Heart right ventricle (tissue), 16 donors: ENCODE results near the gene WARS2. TPM values are rescaled to one million over a fixed set of nuclear protein-coding genes. Genes with fewer than 3 reads are reported as not detected.

Source experiments
- ATAC-seq, 8 donors: fragments of 200-7000 bp; cut with Tn5 transposase; one replicate each; pipeline ENCODE4 v1.9.1; 2020; ENCODE audit warnings: mild to moderate bottlenecking in 8 of 8, moderate library complexity in 8 of 8, moderate number of reproducible peaks in 1 of 8
- DNase-seq, 2 donors: peaks; one replicate each; pipeline ENCODE4 v3.0.0-alpha.2; 2020
- H3K27ac ChIP-seq, 10 donors: fragments of 200-600 bp; sonication (generic) in 2 of 10; one replicate each; pipeline versions ENCODE4 v1.5.0 to v1.8.0; 2020 to 2022; ENCODE audit warnings: mild to moderate bottlenecking in 3 of 10
- H3K27me3 ChIP-seq, 7 donors: fragments of 200-600 bp; one replicate each; pipeline ENCODE4 v1.8.0; 2021 to 2022; ENCODE audit warnings: mild to moderate bottlenecking in 2 of 7
- H3K36me3 ChIP-seq, 9 donors: fragments of 200-600 bp; sonication (generic) in 1 of 9; one replicate each; pipeline versions ENCODE4 v1.5.0 to v1.8.0; 2020 to 2022; ENCODE audit warnings: mild to moderate bottlenecking in 2 of 9
- H3K4me1 ChIP-seq, 9 donors: fragments of 200-600 bp; sonication (generic) in 1 of 9; one replicate each; pipeline versions ENCODE4 v1.5.0 to v1.8.0; 2020 to 2022; ENCODE audit warnings: mild to moderate bottlenecking in 4 of 9
- H3K4me3 ChIP-seq, 10 donors: fragments of 200-600 bp; sonication (generic) in 2 of 10; one replicate each; pipeline versions ENCODE4 v1.5.0 to v1.8.0; 2020 to 2022; ENCODE audit warnings: mild to moderate bottlenecking in 7 of 10, moderate library complexity in 2 of 10
- H3K9me3 ChIP-seq, 11 donors: fragments of 200-600 bp in 10 of 11; sonication (generic) in 2 of 11; one replicate each; pipeline versions ENCODE4 v1.5.0 to v1.8.0; 2013 to 2022; ENCODE audit warnings: mild to moderate bottlenecking in 2 of 11, control low read depth in 1 of 11, moderate library complexity in 1 of 11
- CTCF ChIP-seq, 9 donors: fragments of 200-600 bp; sonication (generic) in 2 of 9; IDR thresholded peaks; one replicate each; pipeline versions ENCODE4 v1.5.0 to v1.8.0; 2021 to 2022; ENCODE audit warnings: antibody characterized with exemption in 9 of 9, mild to moderate bottlenecking in 5 of 9, moderate library complexity in 1 of 9
- WGBS, 2 donors: extraction: QIAGEN DNeasy Blood & Tissue Kit; methylation state at CpG; one replicate each; pipeline ENCODE4 v1.1.7; 2013; ENCODE audit warnings: inconsistent platforms in 1 of 2; 5-methylcytosine and 5-hydroxymethylcytosine counted together
- intact Hi-C, 10 donors: fragments of 100-400 bp; cut with DNase I; formaldehyde crosslinking; loops; one replicate each; pipeline versions ENCODE4 v1.11.1 to v1.14.2; 2022
- polyA plus RNA-seq, 2 donors: library from polyadenylated mRNA; stranded (reverse); fragments of 200-250 nt; gene quantifications; one replicate each; pipeline ENCODE4 v1.2.3, GENCODE V29; 2013
- total RNA-seq, 10 donors: library from RNA; stranded (reverse); fragmentation: NEBNext Ultra II Directional in 3 of 10; extraction: Animal tissue kit (Norgen Biotek cat#: 25700) in 3 of 10; gene quantifications; one replicate each; pipeline versions ENCODE4 v1.2.1 to v1.2.4, GENCODE V29; 2021 to 2023
- donor health status: Arrhythmogenic right ventricular cardiomyopathy.
- donor health status: ischemic (EF 13 %, LVEDD 7.1; RV severe dilation, severe dysfunction).
- donor health status: healthy with polysubstance abuse.
- donor health status: DM: no; HTN: yes; CAD: no.
- donor health status: DM: no; HTN: no; CAD: no.
- donor health status: ischemic (EF 25% LVEDD 6.9; RV normal size, moderate dysfunction).
- donor health status: ischemic (EF 25% LVEDD 5.7; RV mildly dilated, moderate dysfunction).
- donor health status: healthy.
- donor health status: DM: yes; HTN: yes; CAD: no.
- donor health status: Ischemic cardiomyopathy.
- donor health status: ischemic (EF 35%, LVEDD 5.7; RV mildly dilated, moderate dysfunction).
- donor health status: nonischemic (EF 11% LVEDD 7.7; RV severe dilation, severe dysfunction).
- donor health status: DM: yes; HTN: yes; CAD: no.
- donor health status: PGD.
- donor health status: ischemic (EF 29% LVEDD 5.4; RV normal size, mild dysfunction).
- donor health status: nonischemic (EF 23%, LVEDD 6.1; RV moderate dilation, normal function).

Gene WARS2
- total and polyA plus RNA-seq, 12 donors, result 3.5 to 15.4 (median 11.3) TPM

GRCh38 chr1:119008483-119009311 is 131.8 kb downstream of the WARS2 start:
- 5 to 6% methylated on average over 22 of the region's 22 CpGs for WGBS, 2 donors
- Histone ChIP-seq H3K9me3 (no peaks in the 10 kb centered on the region), H3K27me3 (peaks cover 23 to 77% (median 63%) of the 10 kb centered on the region in 7 donors), H3K4me1 (peaks cover 10 to 32% (median 19%) of the 10 kb centered on the region in 9 donors), H3K36me3 (no peaks in the 10 kb centered on the region), H3K4me3 (peak overlapping the region; percentile 7 to 39 (median 32)), H3K27ac (no peak overlapping the region)
- intact Hi-C loops, result loop anchor here in 9 of 10 donors (1.0 to 10.0 kb wide), 8 partner anchors 704 to 861 kb away; no protein-coding TSS in a partner anchor
- TF ChIP-seq CTCF (IDR thresholded peaks at IDR 0.05), result peak; percentile 26 to 74 (median 65)
- peak in 7 of 8 donors; percentile 53 to 85 (median 72) for ATAC-seq
- peak in 1 of 2 donors; percentile 36 for DNase-seq

- Histone ChIP-seq H3K4me3 (peak overlapping the region; percentile 7 to 39 (median 32)), H3K27me3 (peaks cover 23 to 86% (median 71%) of the 10 kb centered on the region in 7 donors), H3K9me3 (no peaks in the 10 kb centered on the region), H3K4me1 (peaks cover 10 to 32% (median 19%) of the 10 kb centered on the region in 9 donors), H3K36me3 (no peaks in the 10 kb centered on the region), H3K27ac (no peak overlapping the region)
- DNase-seq, result no peak
- intact Hi-C loops, result loop anchor here in 9 of 10 donors (1.0 to 10.0 kb wide), 8 partner anchors 703 to 861 kb away; no protein-coding TSS in a partner anchor
- ATAC-seq, result peak; percentile 25 to 68 (median 48)
- WGBS, 2 donors, result 8 to 10% methylated on average over 61 of the region's 61 CpGs
- TF ChIP-seq CTCF (IDR thresholded peaks at IDR 0.05), result no peak
These were observed 132.6 kb downstream of the WARS2 start for GRCh38 chr1:119007670-119008482.

GRCh38 chr1:119007339-119007669 is 133.1 kb downstream of the WARS2 start:
- no peak overlapping the region for H3K27ac ChIP-seq
- peak in 1 of 8 donors; percentile 34 for ATAC-seq
- peaks cover 10 to 35% (median 19%) of the 10 kb centered on the region in 9 donors for H3K4me1 ChIP-seq
- H3K9me3 ChIP-seq, result no peaks in the 10 kb centered on the region
- no peak for TF ChIP-seq CTCF (IDR thresholded peaks at IDR 0.05)
- peak overlapping the region in 1 of 10 donors; percentile 39 for H3K4me3 ChIP-seq
- peaks cover 23 to 91% (median 77%) of the 10 kb centered on the region in 7 donors for H3K27me3 ChIP-seq
- DNase-seq, result no peak
- 12 to 15% methylated on average over 22 of the region's 22 CpGs for WGBS, 2 donors
- intact Hi-C loops, result loop anchor here in 7 of 10 donors (2.0 to 10.0 kb wide), 5 partner anchors 785 to 860 kb away; no protein-coding TSS in a partner anchor
- no peaks in the 10 kb centered on the region for H3K36me3 ChIP-seq
